Pancreas (tissue), 10 donors: ENCODE results near the gene KCNK3. TPM values are rescaled to one million over a fixed set of nuclear protein-coding genes. Genes with fewer than 3 reads are reported as not detected.

ENCODE experiments used
- ATAC-seq, 4 donors: fragments of 200-7000 bp; cut with Tn5 transposase; one replicate each; pipeline versions ENCODE4 v1.8.0 to v1.9.1; 2020; ENCODE audit warnings: mild to moderate bottlenecking in 4 of 4, moderate library complexity in 4 of 4
- DNase-seq, 6 donors: peaks; one replicate each; pipeline ENCODE4 v3.0.0-alpha.2; 2020
- FAIRE-seq: peaks from 2 replicates; lab custom pipeline; 2012; peaks lifted over from hg19 to GRCh38; lab: Jason Lieb, UNC
- H3K27ac ChIP-seq, 4 donors: fragments of 200-600 bp; sonication (generic); 1 replicate in 3 of 4; 2 replicates in 1 of 4; pipeline versions ENCODE4 v1.5.0 to v1.8.0; 2020
- H3K27me3 ChIP-seq, 4 donors: fragments of 200-600 bp; one replicate each; pipeline ENCODE4 v1.8.0; 2021
- H3K36me3 ChIP-seq, 3 donors: fragments of 200-600 bp; sonication (generic) in 1 of 3; one replicate each; pipeline versions ENCODE4 v1.5.0 to v1.8.0; 2020 to 2021
- H3K4me1 ChIP-seq, 3 donors: fragments of 200-600 bp; one replicate each; pipeline ENCODE4 v1.8.0; 2021
- H3K4me3 ChIP-seq, 4 donors: fragments of 200-600 bp; sonication (generic) in 2 of 4; one replicate each; pipeline versions ENCODE4 v1.5.0 to v1.8.0; 2020 to 2021
- H3K9me3 ChIP-seq, 4 donors: fragments of 200-600 bp; one replicate each; pipeline ENCODE4 v1.8.0; 2021
- WGBS, 2 donors: extraction: QIAGEN DNeasy Blood & Tissue Kit; methylation state at CpG; one replicate each; pipeline ENCODE4 v1.1.7; 2013; 5-methylcytosine and 5-hydroxymethylcytosine counted together
- intact Hi-C, 3 donors: fragments of 100-400 bp; cut with DNase I; formaldehyde crosslinking; loops; one replicate each; pipeline versions ENCODE4 v1.11.1 to v1.14.2; 2022
- polyA plus RNA-seq, 2 donors: library from polyadenylated mRNA; stranded (reverse); fragments of 200-250 nt; gene quantifications; one replicate each; pipeline ENCODE4 v1.2.3, GENCODE V29; 2013
- total RNA-seq, 6 donors: library from RNA; stranded (reverse); fragmentation: NEBNext Ultra II Directional in 4 of 6; extraction: Animal tissue kit (Norgen Biotek cat#: 25700) in 4 of 6; gene quantifications; one replicate each; pipeline versions ENCODE4 v1.2.1 to v1.2.4, GENCODE V29; 2021 to 2023
- TF ChIP-seq, protein P1 (sequence below), 4 donors: fragments of 200-600 bp; sonication (generic) in 3 of 4; IDR thresholded peaks; one replicate each; pipeline versions ENCODE4 v1.5.0 to v1.8.0; 2021; ENCODE audit warnings: antibody characterized with exemption in 4 of 4
- donor health status: healthy with polysubstance abuse.
- donor health status: DM: no; HTN: no; CAD: no; lungs with moderate emphysema.
- donor health status: DM: no; HTN: no; CAD: no.
- donor health status: control.
- donor health status: control.
- donor health status: Bipolar disorder and iron deficiency.
- donor health status: DM: yes; HTN: yes; CAD: no.
- donor health status: DM: no; HTN: no; CAD: no.
- donor health status: DM: no; HTN: no; CAD: no.
- donor health status: DM: yes; HTN: yes; CAD: no.

The KCNK3 gene
- total and polyA plus RNA-seq, 8 donors = 7.5 to 46.4 (median 30.2) TPM

DNA sequence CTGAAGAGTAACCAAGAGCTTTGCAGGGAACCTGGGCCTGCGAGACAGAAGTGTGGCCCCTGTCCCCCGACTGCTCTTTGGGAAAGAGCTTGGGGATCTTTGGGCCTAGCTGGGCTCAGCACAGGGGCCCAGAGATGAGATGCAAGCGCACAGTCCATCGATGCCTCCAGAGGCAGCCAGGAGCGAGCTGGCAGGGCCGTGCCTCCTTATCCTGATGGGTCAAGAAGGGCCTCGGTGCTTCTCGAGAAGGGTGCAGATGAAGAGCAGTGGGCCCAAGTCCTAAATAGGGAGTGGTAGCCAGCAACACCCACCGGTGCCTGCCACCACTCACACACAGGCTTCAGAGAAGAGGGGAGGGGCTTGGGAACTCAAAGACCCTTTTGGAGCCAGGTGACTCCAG lies 17.6 kb downstream of the KCNK3 start:
- Histone ChIP-seq H3K27ac (peak overlapping the region in 2 of 4 donors; percentile 44 to 58), H3K9me3 (no peaks in the 10 kb centered on the region), H3K27me3 (no peaks in the 10 kb centered on the region), H3K36me3 (no peaks in the 10 kb centered on the region), H3K4me3 (no peak overlapping the region), H3K4me1 (peaks cover 23 to 46% (median 26%) of the 10 kb centered on the region in 3 donors)
- ATAC-seq (no peak), DNase-seq (peak in 1 of 6 donors; percentile 26), FAIRE-seq (no peak)
- intact Hi-C loops = no loop called here
- TF ChIP-seq, protein P1, sequence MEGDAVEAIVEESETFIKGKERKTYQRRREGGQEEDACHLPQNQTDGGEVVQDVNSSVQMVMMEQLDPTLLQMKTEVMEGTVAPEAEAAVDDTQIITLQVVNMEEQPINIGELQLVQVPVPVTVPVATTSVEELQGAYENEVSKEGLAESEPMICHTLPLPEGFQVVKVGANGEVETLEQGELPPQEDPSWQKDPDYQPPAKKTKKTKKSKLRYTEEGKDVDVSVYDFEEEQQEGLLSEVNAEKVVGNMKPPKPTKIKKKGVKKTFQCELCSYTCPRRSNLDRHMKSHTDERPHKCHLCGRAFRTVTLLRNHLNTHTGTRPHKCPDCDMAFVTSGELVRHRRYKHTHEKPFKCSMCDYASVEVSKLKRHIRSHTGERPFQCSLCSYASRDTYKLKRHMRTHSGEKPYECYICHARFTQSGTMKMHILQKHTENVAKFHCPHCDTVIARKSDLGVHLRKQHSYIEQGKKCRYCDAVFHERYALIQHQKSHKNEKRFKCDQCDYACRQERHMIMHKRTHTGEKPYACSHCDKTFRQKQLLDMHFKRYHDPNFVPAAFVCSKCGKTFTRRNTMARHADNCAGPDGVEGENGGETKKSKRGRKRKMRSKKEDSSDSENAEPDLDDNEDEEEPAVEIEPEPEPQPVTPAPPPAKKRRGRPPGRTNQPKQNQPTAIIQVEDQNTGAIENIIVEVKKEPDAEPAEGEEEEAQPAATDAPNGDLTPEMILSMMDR (IDR thresholded peaks at IDR 0.05) = no peak
- 63 to 64% methylated on average over 9 of the region's 9 CpGs for WGBS, 2 donors

DNA sequence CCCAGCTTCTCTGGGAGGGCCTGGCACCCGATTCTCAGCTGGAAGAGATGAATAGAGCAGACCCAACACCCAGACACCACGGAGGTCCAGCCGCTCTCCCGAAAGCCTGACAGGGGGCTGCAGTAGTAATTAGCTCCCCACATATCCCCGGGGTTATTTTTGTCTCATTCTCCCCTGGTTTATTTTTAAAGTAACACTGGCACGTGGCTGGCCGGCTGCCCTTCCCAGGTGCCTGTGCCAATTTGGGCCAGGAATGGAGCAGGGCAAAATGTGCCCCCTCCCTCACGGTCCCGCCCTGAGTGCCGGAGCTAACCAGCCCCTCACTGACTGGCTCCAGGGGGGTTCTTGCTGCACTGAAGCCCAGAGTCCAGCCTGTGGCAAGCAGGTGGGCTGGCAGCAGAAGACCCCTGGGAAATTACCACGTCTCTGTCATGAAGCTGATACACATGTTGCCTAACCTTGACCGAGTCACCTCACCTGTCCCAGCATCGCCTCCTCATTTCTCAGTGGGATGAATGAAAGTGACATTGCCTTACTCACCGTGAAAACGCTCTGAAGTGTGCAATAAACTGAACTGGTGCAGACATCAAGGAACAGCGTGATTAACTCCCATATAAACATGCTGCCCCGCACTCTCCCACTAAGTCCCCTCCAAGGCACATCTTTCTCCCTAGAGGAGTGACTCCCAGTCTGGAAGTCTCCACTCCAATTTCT lies 18.4 kb downstream of the KCNK3 start:
- TF ChIP-seq, protein P1 (IDR thresholded peaks at IDR 0.05) = no peak
- WGBS, 2 donors = 22 to 25% methylated on average over 17 of the region's 17 CpGs
- DNase-seq (peak in 2 of 6 donors; percentile 44 to 71), ATAC-seq (peak; percentile 5 to 56 (median 30)), FAIRE-seq (no peak)
- peak overlapping the region in 2 of 4 donors; percentile 44 to 58 for H3K27ac ChIP-seq
- no peaks in the 10 kb centered on the region for H3K9me3 ChIP-seq
- no peaks in the 10 kb centered on the region for H3K36me3 ChIP-seq
- H3K4me1 ChIP-seq = peaks cover 23 to 50% (median 33%) of the 10 kb centered on the region in 3 donors
- intact Hi-C loops = no loop called here
- no peak overlapping the region for H3K4me3 ChIP-seq
- H3K27me3 ChIP-seq = no peaks in the 10 kb centered on the region

DNA sequence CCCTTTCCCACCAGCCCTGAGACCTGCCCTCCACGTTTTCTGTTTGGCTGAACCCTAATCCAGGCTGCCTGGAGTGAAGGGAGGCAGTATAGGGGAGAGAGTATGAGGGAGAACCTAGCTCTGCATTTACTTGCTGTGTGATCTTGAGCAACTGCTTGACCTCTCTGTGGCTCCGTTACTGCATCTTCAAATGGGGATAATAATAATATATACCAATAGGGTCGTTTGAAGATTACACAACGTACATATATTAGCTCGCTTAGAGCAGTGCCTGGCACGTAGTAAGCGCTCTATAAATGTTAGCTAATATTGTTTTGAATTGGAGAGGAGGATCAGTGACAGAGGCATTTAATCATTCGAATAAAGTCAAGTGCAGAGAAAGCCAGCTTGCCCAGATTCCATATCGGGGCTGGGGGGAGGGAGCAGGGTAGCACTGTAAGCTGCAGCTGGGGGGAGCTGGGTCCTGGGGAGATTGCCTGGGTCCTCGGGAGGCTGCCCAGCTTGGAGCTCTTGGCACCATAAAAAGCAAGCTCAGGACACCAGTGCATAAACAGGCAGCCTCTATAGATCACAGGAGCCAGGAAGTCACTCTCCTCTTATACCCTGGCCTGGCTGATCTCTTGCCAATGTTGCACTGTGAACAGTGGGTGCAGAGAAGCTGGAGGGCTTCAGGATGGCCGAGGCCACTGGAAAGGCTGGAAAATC lies 19.1 kb downstream of the KCNK3 start:
- Histone ChIP-seq H3K27me3 (no peaks in the 10 kb centered on the region), H3K9me3 (no peaks in the 10 kb centered on the region), H3K4me1 (peaks cover 23 to 48% (median 33%) of the 10 kb centered on the region in 3 donors), H3K4me3 (no peak overlapping the region), H3K27ac (peak overlapping the region in 1 of 4 donors; percentile 19), H3K36me3 (no peaks in the 10 kb centered on the region)
- 41% methylated on average over 11 of the region's 11 CpGs for WGBS, 2 donors
- DNase-seq (peak in 1 of 6 donors; percentile 16), FAIRE-seq (no peak), ATAC-seq (peak in 3 of 4 donors; percentile 4 to 27 (median 11))
- intact Hi-C loops = no loop called here
- TF ChIP-seq, protein P1 (IDR thresholded peaks at IDR 0.05) = no peak

DNA sequence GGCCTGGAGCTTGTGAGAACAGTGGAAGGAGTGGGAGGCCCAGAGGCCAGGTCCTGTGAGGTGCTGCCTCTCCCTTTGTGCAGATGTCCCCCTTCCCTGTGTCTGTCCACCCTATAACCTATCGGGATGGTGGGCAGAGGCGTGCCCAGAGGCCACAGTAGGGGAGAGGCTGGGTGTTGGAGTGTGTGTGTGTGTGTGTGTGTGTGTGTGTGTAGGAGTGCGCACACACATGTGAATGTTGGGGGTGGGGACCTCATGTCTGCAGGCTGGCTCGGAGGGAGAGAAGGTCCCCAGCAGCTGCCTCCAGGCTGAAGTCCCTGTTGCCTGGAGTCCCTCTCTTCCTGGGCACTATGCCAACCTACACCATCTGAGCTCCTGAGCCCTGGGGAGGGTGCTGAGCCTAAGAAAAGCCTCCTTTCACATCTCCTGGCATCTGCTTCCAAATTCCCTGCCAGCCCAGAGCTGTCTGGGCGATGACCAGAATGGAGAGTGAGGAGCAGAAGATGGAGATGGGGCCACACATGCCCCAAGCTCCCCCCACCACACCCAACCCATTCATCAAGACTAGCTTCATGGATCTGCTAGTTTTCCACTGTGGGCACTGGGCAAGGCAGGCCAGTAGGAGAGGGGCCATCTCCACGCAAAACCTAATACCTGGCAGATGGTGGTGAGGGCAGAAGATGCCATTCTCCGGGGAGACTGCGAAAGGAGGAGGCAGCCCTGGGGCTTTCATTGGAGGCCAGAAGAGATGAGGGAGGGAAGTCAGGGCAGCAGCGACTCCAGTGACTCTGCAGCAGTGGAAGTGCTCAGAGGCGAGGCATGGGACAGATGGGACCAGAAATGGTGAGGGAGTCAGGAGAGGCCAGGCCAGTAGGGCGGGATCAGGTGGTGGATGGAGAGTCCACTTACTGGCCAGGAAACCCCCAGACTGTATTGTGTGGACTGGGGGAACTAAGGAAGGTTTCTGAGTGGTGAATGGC lies 20.3 kb downstream of the KCNK3 start:
- ATAC-seq (peak in 3 of 4 donors; percentile 32 to 67 (median 58)), FAIRE-seq (no peak), DNase-seq (peak in 3 of 6 donors; percentile 37 to 54 (median 37))
- H3K27me3 ChIP-seq = no peaks in the 10 kb centered on the region
- no peak overlapping the region for H3K4me3 ChIP-seq
- no peak overlapping the region for H3K27ac ChIP-seq
- no peaks in the 10 kb centered on the region for H3K36me3 ChIP-seq
- intact Hi-C loops = no loop called here
- H3K4me1 ChIP-seq = peaks cover 23 to 48% (median 38%) of the 10 kb centered on the region in 3 donors
- WGBS, 2 donors = 80 to 86% methylated on average over 11 of the region's 11 CpGs
- TF ChIP-seq, protein P1 (IDR thresholded peaks at IDR 0.05) = no peak
- no peaks in the 10 kb centered on the region for H3K9me3 ChIP-seq
